Suppressor macrophage treated with lipopolysaccharide for 4 hours (primary cell): ENCODE measurements around the gene DNAJB14.

Experiments
- DNase-seq: peaks from one replicate; pipeline ENCODE4 v3.0.0-alpha.2; 2020

DNAJB14 gene

GRCh38 chr4:99943904-99944437, 2.4 kb downstream of the DNAJB14 start:
- peak; percentile 17 for DNase-seq

GRCh38 chr4:99938243-99938753, 8.1 kb downstream of the DNAJB14 start:
- DNase-seq: no peak

- DNase-seq: no peak
Measured at GRCh38 chr4:99934891-99935290, 11.5 kb downstream of the DNAJB14 start.

GRCh38 chr4:99927566-99927965, 18.9 kb downstream of the DNAJB14 start:
- no peak for DNase-seq

GRCh38 chr4:99921174-99921573, 25.2 kb downstream of the DNAJB14 start:
- no peak for DNase-seq

- no peak for DNase-seq
Measured at GRCh38 chr4:99918656-99919055, 27.8 kb downstream of the DNAJB14 start.

GRCh38 chr4:99917575-99917974, 28.8 kb downstream of the DNAJB14 start:
- DNase-seq: no peak

- no peak for DNase-seq
Measured at GRCh38 chr4:99915449-99915848, 31.0 kb downstream of the DNAJB14 start.

GRCh38 chr4:99894998-99895397, 51.4 kb downstream of the DNAJB14 start:
- no peak for DNase-seq

- DNase-seq: peak; percentile 96
Measured at GRCh38 chr4:99894161-99894997, 52.0 kb downstream of the DNAJB14 start, which contains the start of gene LAMTOR3. Gene LAMTOR3, minus strand, starts transcription at chr4:99894427. Its CDS starts 464 bp downstream, at chr4:99893963.

GRCh38 chr4:99893839-99894160, 52.6 kb downstream of the DNAJB14 start:
- peak; percentile 43 for DNase-seq

- DNase-seq: no peak
Measured at GRCh38 chr4:99893029-99893428, 53.4 kb downstream of the DNAJB14 start.

GRCh38 chr4:99891351-99891750, 55.1 kb downstream of the DNAJB14 start:
- no peak for DNase-seq

- no peak for DNase-seq
Measured at GRCh38 chr4:99887837-99888236, 58.6 kb downstream of the DNAJB14 start.

GRCh38 chr4:99886146-99886545, 60.3 kb downstream of the DNAJB14 start:
- no peak for DNase-seq

GRCh38 chr4:99885687-99886086, 60.7 kb downstream of the DNAJB14 start:
- no peak for DNase-seq

- peak; percentile 55 for DNase-seq
Measured at GRCh38 chr4:99885063-99885664, 61.3 kb downstream of the DNAJB14 start.

GRCh38 chr4:99879458-99879857, 67.0 kb downstream of the DNAJB14 start:
- DNase-seq: no peak

- DNase-seq: no peak
Measured at GRCh38 chr4:99878604-99879003, 67.8 kb downstream of the DNAJB14 start.

- DNase-seq: no peak
Measured at GRCh38 chr4:99876946-99877345, 69.5 kb downstream of the DNAJB14 start.

GRCh38 chr4:99875071-99875470, 71.3 kb downstream of the DNAJB14 start:
- DNase-seq: no peak

- no peak for DNase-seq
Measured at GRCh38 chr4:99872570-99872969, 73.8 kb downstream of the DNAJB14 start.

GRCh38 chr4:99868126-99868596, 78.3 kb downstream of the DNAJB14 start:
- peak; percentile 55 for DNase-seq

- no peak for DNase-seq
Measured at GRCh38 chr4:99863804-99864203, 82.6 kb downstream of the DNAJB14 start.
